SK-N-SH (cell line): ENCODE results near the gene TM2D3. TPM values are rescaled to one million over a fixed set of nuclear protein-coding genes. Genes with fewer than 3 reads are reported as not detected.

ENCODE experiments used
- CTCF ChIA-PET: fragments of 300-600, 350-600 bp; formaldehyde crosslinking; extraction: SDS; loops from one replicate; lab custom pipeline; 2021; lab: Yijun Ruan, JAX
- POLR2A ChIA-PET: fragments of 350-600 bp; sonication (Branson Sonifier 250); formaldehyde crosslinking; extraction: SDS; loops from one replicate; lab custom pipeline; 2020; ENCODE audit warnings: antibody characterized with exemption, inconsistent platforms; lab: Yijun Ruan, JAX
- DNase-seq: peaks from one replicate; pipeline ENCODE4 v3.0.0; 2012
- H2AFZ ChIP-seq: fragments of 200-600 bp; sonication (generic); 2 replicates; pipeline ENCODE4 v1.8.1; 2016; ENCODE audit warnings: antibody characterized with exemption, mild to moderate bottlenecking, low read depth
- H3F3A ChIP-seq: fragments of 200-600 bp; sonication (generic); replicated peaks from 2 replicates; pipeline ENCODE3; 2016; ENCODE audit warnings: antibody characterized with exemption, mild to moderate bottlenecking; ENCODE audit not compliant: insufficient read depth
- H3K27ac ChIP-seq, 2 experiments: fragments of 200-500 bp in 1 of 2; fragments of 200-600 bp in 1 of 2; sonication (Bioruptor generic) in 1 of 2; sonication (generic), shearing (Covaris generic) in 1 of 2; 2 replicates each; pipeline versions ENCODE4 v1.5.1 to v1.6.1; 2014 to 2016; ENCODE audit warnings: low read depth in 2 of 2, inconsistent platforms in 1 of 2, low read length in 1 of 2, mild to moderate bottlenecking in 1 of 2, mixed read lengths in 1 of 2
- H3K27me3 ChIP-seq: fragments of 200-600 bp; sonication (generic), shearing (Covaris generic); 2 replicates; pipeline ENCODE4 v1.6.1; 2016; ENCODE audit warnings: mixed run types; ENCODE audit not compliant: insufficient read depth
- H3K36me3 ChIP-seq, 2 experiments: fragments of 200-500 bp in 1 of 2; fragments of 200-600 bp in 1 of 2; sonication (Bioruptor generic) in 1 of 2; sonication (generic) in 1 of 2; replicated peaks in 1 of 2; 2 replicates each; pipeline versions ENCODE3 to v1.5.1; 2014 to 2016; ENCODE audit warnings: low read length in 1 of 2, mild to moderate bottlenecking in 1 of 2; ENCODE audit not compliant: insufficient read depth in 2 of 2, control insufficient read depth in 1 of 2
- H3K4me1 ChIP-seq, 2 experiments: fragments of 200-500 bp in 1 of 2; fragments of 200-600 bp in 1 of 2; sonication (Bioruptor generic) in 1 of 2; sonication (generic), shearing (Covaris generic) in 1 of 2; 2 replicates each; pipeline versions ENCODE4 v1.5.1 to v1.6.1; 2014 to 2016; ENCODE audit warnings: low read depth in 1 of 2, low read length in 1 of 2, mixed run types in 1 of 2; ENCODE audit not compliant: insufficient read depth in 2 of 2, control insufficient read depth in 1 of 2
- H3K4me2 ChIP-seq: fragments of 200-600 bp; sonication (generic), shearing (Covaris generic); 2 replicates; pipeline ENCODE4 v1.6.1; 2017; ENCODE audit warnings: mixed run types
- H3K4me3 ChIP-seq, 2 experiments: fragments of 200-500 bp in 1 of 2; fragments of 200-600 bp in 1 of 2; sonication (Bioruptor generic) in 1 of 2; sonication (generic), shearing (Covaris generic) in 1 of 2; 2 replicates each; pipeline versions ENCODE4 v1.5.1 to v1.8.1; 2014 to 2016; ENCODE audit warnings: low read depth in 2 of 2, inconsistent platforms in 1 of 2, low read length in 1 of 2, mild to moderate bottlenecking in 1 of 2, mixed read lengths in 1 of 2, moderate library complexity in 1 of 2
- H3K79me2 ChIP-seq: fragments of 200-600 bp; sonication (generic); 2 replicates; pipeline ENCODE4 v1.8.1; 2017; ENCODE audit warnings: mild to moderate bottlenecking; ENCODE audit not compliant: insufficient read depth
- H3K9ac ChIP-seq: fragments of 200-600 bp; sonication (generic); 2 replicates; pipeline ENCODE4 v1.6.1; 2017; ENCODE audit warnings: mixed run types
- H3K9me2 ChIP-seq: fragments of 200-600 bp; sonication (generic); 2 replicates; pipeline ENCODE4 v1.6.1; 2017; ENCODE audit warnings: mixed run types
- H3K9me3 ChIP-seq: fragments of 200-600 bp; sonication (generic); 2 replicates; pipeline ENCODE4 v1.6.1; 2017; ENCODE audit warnings: mixed run types, mild to moderate bottlenecking, moderate library complexity
- H4K20me1 ChIP-seq: fragments of 200-600 bp; sonication (generic); 2 replicates; pipeline ENCODE4 v1.6.1; 2017; ENCODE audit warnings: mild to moderate bottlenecking, mixed run types; ENCODE audit not compliant: insufficient read depth
- CHD2 ChIP-seq: fragments of 150-350 bp; IDR thresholded peaks from 2 replicates; pipeline ENCODE4 v1.6.1; 2018; ENCODE audit warnings: low read length; ENCODE audit not compliant: partially characterized antibody
- FOSL2 ChIP-seq: IDR thresholded peaks from 2 replicates; pipeline ENCODE4 v1.4.0; 2012; ENCODE audit warnings: low read depth, mild to moderate bottlenecking, moderate library complexity, borderline replicate concordance
- FOXM1 ChIP-seq: IDR thresholded peaks from 2 replicates; pipeline ENCODE4 v1.4.0; 2012; ENCODE audit warnings: low read depth, mild to moderate bottlenecking
- GABPA ChIP-seq: IDR thresholded peaks from 2 replicates; pipeline ENCODE4 v1.4.0; 2012; ENCODE audit warnings: low read depth, mild to moderate bottlenecking
- IRF3 ChIP-seq: fragments of 150-350 bp; IDR thresholded peaks from 2 replicates; pipeline ENCODE4 v1.6.1; 2016; ENCODE audit warnings: mild to moderate bottlenecking, low read depth, low read length
- MXI1 ChIP-seq: IDR thresholded peaks from 2 replicates; pipeline ENCODE4 v1.6.1; 2012; ENCODE audit warnings: mild to moderate bottlenecking, low read depth, low read length, improper control_type of control experiment
- NRF1 ChIP-seq: IDR thresholded peaks from 2 replicates; pipeline ENCODE4 v1.6.1; 2012; ENCODE audit warnings: low read depth, mild to moderate bottlenecking, low read length
- POLR2AphosphoS5 ChIP-seq: IDR thresholded peaks from 2 replicates; pipeline ENCODE4 v1.6.1; 2012; ENCODE audit warnings: low read depth, low read length
- RAD21 ChIP-seq: IDR thresholded peaks from 2 replicates; pipeline ENCODE4 v1.6.1; 2012; ENCODE audit warnings: mild to moderate bottlenecking, low read length
- RXRA ChIP-seq: IDR thresholded peaks from 2 replicates; pipeline ENCODE4 v1.4.0; 2012; ENCODE audit warnings: low read depth, mild to moderate bottlenecking, borderline replicate concordance
- SIN3A ChIP-seq: IDR thresholded peaks from 2 replicates; pipeline ENCODE4 v1.6.1; 2012; ENCODE audit warnings: low read depth, mild to moderate bottlenecking, low read length, moderate library complexity, borderline replicate concordance
- TAF1 ChIP-seq: IDR thresholded peaks from 2 replicates; pipeline ENCODE4 v1.6.1; 2012; ENCODE audit warnings: low read depth, mild to moderate bottlenecking, low read length, moderate library complexity, borderline replicate concordance
- TCF12 ChIP-seq: IDR thresholded peaks from 2 replicates; pipeline ENCODE4 v1.4.0; 2012
- USF1 ChIP-seq: IDR thresholded peaks from 2 replicates; pipeline ENCODE4 v1.4.0; 2012; ENCODE audit warnings: low read depth, borderline replicate concordance
- USF2 ChIP-seq: fragments of 150-350 bp; IDR thresholded peaks from 2 replicates; pipeline ENCODE4 v1.6.1; 2017; ENCODE audit warnings: antibody characterized with exemption, low read length, low read depth, borderline replicate concordance
- ZBTB33 ChIP-seq: IDR thresholded peaks from 2 replicates; pipeline ENCODE4 v1.4.0; 2012; ENCODE audit warnings: low read depth, borderline replicate concordance
- WGBS: methylation state at CpG from one replicate; pipeline ENCODE4 v1.1.6; 2017; ENCODE audit warnings: low lambda C conversion rate; 5-methylcytosine and 5-hydroxymethylcytosine counted together
- polyA plus RNA-seq, 3 experiments: library from polyadenylated mRNA; depleted of rRNA; stranded (reverse); fragments of >200 nt; gene quantifications; 2 replicates each; pipeline ENCODE4 v1.2.3, GENCODE V29; 2012
- TF ChIP-seq, protein P1 (sequence below): IDR thresholded peaks from 2 replicates; pipeline ENCODE4 v1.6.1; 2012; ENCODE audit warnings: mild to moderate bottlenecking, low read depth, low read length, moderate library complexity
- TF ChIP-seq, protein P2 (sequence below): IDR thresholded peaks from 2 replicates; pipeline ENCODE4; 2012

Gene TM2D3
- polyA plus RNA-seq, 1 of the 3 experiments (the other 2 are of a cell fraction) = 73.3 TPM

GRCh38 chr15:101618851-101619614, 33.1 kb downstream of the TM2D3 start:
- H3F3A ChIP-seq = no peaks in the 10 kb centered on the region
- H3K4me2 ChIP-seq = no peak overlapping the region
- ChIA-PET POLR2A (no interaction called here), CTCF (interaction anchor here (1.6 kb wide), 1 partner anchor 330 kb away, joined by 3 read pairs; no protein-coding TSS in a partner anchor)
- peaks cover 5% of the 10 kb centered on the region for H3K9me3 ChIP-seq
- H3K27ac ChIP-seq = no peak overlapping the region; a peak in 1 of 4 replicates
- no peaks in the 10 kb centered on the region for H4K20me1 ChIP-seq
- no peak for TF ChIP-seq NRF1
- no peak for TF ChIP-seq USF1
- no peak for TF ChIP-seq TCF12
- no peak for TF ChIP-seq RXRA
- no peak for TF ChIP-seq ZBTB33
- TF ChIP-seq POLR2AphosphoS5 = no peak
- no peak for TF ChIP-seq FOSL2
- TF ChIP-seq SIN3A = no peak
- no peak for TF ChIP-seq CHD2
- no peak for TF ChIP-seq GABPA
- TF ChIP-seq USF2 = no peak
- TF ChIP-seq FOXM1 = no peak
- TF ChIP-seq, protein P1, sequence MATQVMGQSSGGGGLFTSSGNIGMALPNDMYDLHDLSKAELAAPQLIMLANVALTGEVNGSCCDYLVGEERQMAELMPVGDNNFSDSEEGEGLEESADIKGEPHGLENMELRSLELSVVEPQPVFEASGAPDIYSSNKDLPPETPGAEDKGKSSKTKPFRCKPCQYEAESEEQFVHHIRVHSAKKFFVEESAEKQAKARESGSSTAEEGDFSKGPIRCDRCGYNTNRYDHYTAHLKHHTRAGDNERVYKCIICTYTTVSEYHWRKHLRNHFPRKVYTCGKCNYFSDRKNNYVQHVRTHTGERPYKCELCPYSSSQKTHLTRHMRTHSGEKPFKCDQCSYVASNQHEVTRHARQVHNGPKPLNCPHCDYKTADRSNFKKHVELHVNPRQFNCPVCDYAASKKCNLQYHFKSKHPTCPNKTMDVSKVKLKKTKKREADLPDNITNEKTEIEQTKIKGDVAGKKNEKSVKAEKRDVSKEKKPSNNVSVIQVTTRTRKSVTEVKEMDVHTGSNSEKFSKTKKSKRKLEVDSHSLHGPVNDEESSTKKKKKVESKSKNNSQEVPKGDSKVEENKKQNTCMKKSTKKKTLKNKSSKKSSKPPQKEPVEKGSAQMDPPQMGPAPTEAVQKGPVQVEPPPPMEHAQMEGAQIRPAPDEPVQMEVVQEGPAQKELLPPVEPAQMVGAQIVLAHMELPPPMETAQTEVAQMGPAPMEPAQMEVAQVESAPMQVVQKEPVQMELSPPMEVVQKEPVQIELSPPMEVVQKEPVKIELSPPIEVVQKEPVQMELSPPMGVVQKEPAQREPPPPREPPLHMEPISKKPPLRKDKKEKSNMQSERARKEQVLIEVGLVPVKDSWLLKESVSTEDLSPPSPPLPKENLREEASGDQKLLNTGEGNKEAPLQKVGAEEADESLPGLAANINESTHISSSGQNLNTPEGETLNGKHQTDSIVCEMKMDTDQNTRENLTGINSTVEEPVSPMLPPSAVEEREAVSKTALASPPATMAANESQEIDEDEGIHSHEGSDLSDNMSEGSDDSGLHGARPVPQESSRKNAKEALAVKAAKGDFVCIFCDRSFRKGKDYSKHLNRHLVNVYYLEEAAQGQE = no peak
- TF ChIP-seq MXI1 = no peak
- no peak for TF ChIP-seq IRF3
- TF ChIP-seq, protein P2, sequence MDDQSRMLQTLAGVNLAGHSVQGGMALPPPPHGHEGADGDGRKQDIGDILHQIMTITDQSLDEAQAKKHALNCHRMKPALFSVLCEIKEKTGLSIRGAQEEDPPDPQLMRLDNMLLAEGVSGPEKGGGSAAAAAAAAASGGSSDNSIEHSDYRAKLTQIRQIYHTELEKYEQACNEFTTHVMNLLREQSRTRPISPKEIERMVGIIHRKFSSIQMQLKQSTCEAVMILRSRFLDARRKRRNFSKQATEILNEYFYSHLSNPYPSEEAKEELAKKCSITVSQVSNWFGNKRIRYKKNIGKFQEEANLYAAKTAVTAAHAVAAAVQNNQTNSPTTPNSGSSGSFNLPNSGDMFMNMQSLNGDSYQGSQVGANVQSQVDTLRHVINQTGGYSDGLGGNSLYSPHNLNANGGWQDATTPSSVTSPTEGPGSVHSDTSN = no peak
- no peak for TF ChIP-seq TAF1
- no peak for TF ChIP-seq RAD21
- no peaks in the 10 kb centered on the region for H3K9me2 ChIP-seq
- DNase-seq = no peak
- H3K27me3 ChIP-seq = no peaks in the 10 kb centered on the region
- no peak overlapping the region for H3K4me3 ChIP-seq
- peaks cover 0 to 54% of the 10 kb centered on the region in 2 experiments; a peak in 1 of 4 replicates for H3K4me1 ChIP-seq
- H2AFZ ChIP-seq = no peak overlapping the region
- H3K36me3 ChIP-seq = no peaks in the 10 kb centered on the region
- no peak overlapping the region for H3K9ac ChIP-seq
- no peaks in the 10 kb centered on the region for H3K79me2 ChIP-seq
- WGBS = 90% methylated on average over 9 of the region's 13 CpGs
